Spinal cord (tissue), 10 donors: ENCODE measurements around the gene PKP4. TPM values are rescaled to one million over a fixed set of nuclear protein-coding genes. Genes with fewer than 3 reads are reported as not detected.

Experiments used
- DNase-seq, 6 donors: peaks; one replicate each; pipeline versions ENCODE4 v3.0.0 to v3.0.0-alpha.2; 2013 to 2015; ENCODE audit warnings: low spot score in 6 of 6, low read depth in 4 of 6
- H3K27ac ChIP-seq: one replicate; pipeline ENCODE4 v1.5.1; 2013; ENCODE audit warnings: low read depth, low read length, control low read depth
- H3K27me3 ChIP-seq: one replicate; pipeline ENCODE4 v1.6.1; 2013; ENCODE audit warnings: low read length; ENCODE audit not compliant: control insufficient read depth, insufficient read depth
- H3K36me3 ChIP-seq: one replicate; pipeline ENCODE4 v1.6.1; 2013; ENCODE audit warnings: low read length; ENCODE audit not compliant: control insufficient read depth, insufficient read depth
- H3K4me1 ChIP-seq: one replicate; pipeline ENCODE4 v1.6.1; 2013; ENCODE audit warnings: low read length; ENCODE audit not compliant: control insufficient read depth, insufficient read depth
- H3K4me3 ChIP-seq: one replicate; pipeline ENCODE4 v1.5.1; 2013; ENCODE audit warnings: low read depth, low read length, control low read depth
- H3K9me3 ChIP-seq: one replicate; pipeline ENCODE4 v1.6.1; 2013; ENCODE audit warnings: low read length; ENCODE audit not compliant: control insufficient read depth, insufficient read depth
- WGBS: methylation state at CpG from one replicate; pipeline ENCODE4 v1.1.5; 2013; ENCODE audit warnings: missing lambda C conversion rate; ENCODE audit not compliant: insufficient coverage; 5-methylcytosine and 5-hydroxymethylcytosine counted together
- polyA plus RNA-seq, 2 donors: library from polyadenylated mRNA; unstranded; fragments of 120-200 nt; gene quantifications; one replicate each; pipeline ENCODE4 v1.2.1, GENCODE V29; 2013; ENCODE audit not compliant: insufficient read length in 2 of 2
- total RNA-seq, 2 donors: library from RNA; depleted of rRNA in 1 of 2; stranded (reverse); fragments of 120-200 nt in 1 of 2; fragments of >200 nt in 1 of 2; gene quantifications; one replicate each; pipeline versions ENCODE4 v1.2.3 to v1.2.4, GENCODE V29; 2013 to 2014
- donor health status: healthy.

The PKP4 gene
- total and polyA plus RNA-seq, 4 donors: 98.6 to 135 (median 123) TPM

- no peaks in the 10 kb centered on the region for H3K36me3 ChIP-seq
- peaks cover 4% of the 10 kb centered on the region for H3K4me1 ChIP-seq
- no peaks in the 10 kb centered on the region for H3K9me3 ChIP-seq
- H3K27me3 ChIP-seq: no peaks in the 10 kb centered on the region
- no CpG with 5 or more reads among the region's 3 CpGs for WGBS
- H3K4me3 ChIP-seq: no peak overlapping the region
- DNase-seq: no peak
- H3K27ac ChIP-seq: no peak overlapping the region
These were observed 47.3 kb downstream of the PKP4 start for GRCh38 chr2:158504088-158504487.

GRCh38 chr2:158505448-158505934 lies 48.7 kb downstream of the PKP4 start:
- no peak for DNase-seq
- no peaks in the 10 kb centered on the region for H3K9me3 ChIP-seq
- no peaks in the 10 kb centered on the region for H3K27me3 ChIP-seq
- H3K27ac ChIP-seq: no peak overlapping the region
- 100% methylated on average over 2 of the region's 4 CpGs for WGBS
- H3K4me3 ChIP-seq: no peak overlapping the region
- H3K36me3 ChIP-seq: no peaks in the 10 kb centered on the region
- peaks cover 4% of the 10 kb centered on the region for H3K4me1 ChIP-seq

- DNase-seq: no peak
- Histone ChIP-seq H3K9me3 (no peaks in the 10 kb centered on the region), H3K36me3 (no peaks in the 10 kb centered on the region), H3K4me1 (peaks cover 5% of the 10 kb centered on the region), H3K27me3 (no peaks in the 10 kb centered on the region), H3K27ac (no peak overlapping the region), H3K4me3 (no peak overlapping the region)
- WGBS: 94% methylated on average over 4 of the region's 4 CpGs
These were observed 50.4 kb downstream of the PKP4 start for GRCh38 chr2:158507141-158507540.

- Histone ChIP-seq H3K36me3 (no peaks in the 10 kb centered on the region), H3K4me1 (peaks cover 5% of the 10 kb centered on the region), H3K9me3 (no peaks in the 10 kb centered on the region), H3K27me3 (no peaks in the 10 kb centered on the region), H3K27ac (no peak overlapping the region), H3K4me3 (no peak overlapping the region)
- 88% methylated on average over 2 of the region's 2 CpGs for WGBS
- no peak for DNase-seq
These were observed 50.9 kb downstream of the PKP4 start for GRCh38 chr2:158507679-158508078.

- H3K27me3 ChIP-seq: no peaks in the 10 kb centered on the region
- no peak for DNase-seq
- H3K36me3 ChIP-seq: no peaks in the 10 kb centered on the region
- H3K27ac ChIP-seq: peak overlapping the region; percentile 45
- H3K4me3 ChIP-seq: no peak overlapping the region
- 87% methylated on average over 2 of the region's 2 CpGs for WGBS
- H3K4me1 ChIP-seq: peaks cover 5% of the 10 kb centered on the region
- H3K9me3 ChIP-seq: no peaks in the 10 kb centered on the region
These were observed 53.4 kb downstream of the PKP4 start for GRCh38 chr2:158509928-158510797.

- Histone ChIP-seq H3K27me3 (no peaks in the 10 kb centered on the region), H3K9me3 (no peaks in the 10 kb centered on the region), H3K4me1 (peaks cover 5% of the 10 kb centered on the region), H3K36me3 (no peaks in the 10 kb centered on the region), H3K27ac (peak overlapping the region; percentile 4), H3K4me3 (no peak overlapping the region)
- WGBS: 98% methylated on average over 6 of the region's 8 CpGs
- DNase-seq: no peak
These were observed 54.1 kb downstream of the PKP4 start for GRCh38 chr2:158510887-158511286.

- H3K27ac ChIP-seq: no peak overlapping the region
- H3K36me3 ChIP-seq: no peaks in the 10 kb centered on the region
- H3K27me3 ChIP-seq: no peaks in the 10 kb centered on the region
- H3K4me3 ChIP-seq: no peak overlapping the region
- H3K4me1 ChIP-seq: peaks cover 5% of the 10 kb centered on the region
- no peaks in the 10 kb centered on the region for H3K9me3 ChIP-seq
- no peak for DNase-seq
These were observed 55.0 kb downstream of the PKP4 start for GRCh38 chr2:158511706-158512105.

- Histone ChIP-seq H3K4me3 (no peak overlapping the region), H3K36me3 (no peaks in the 10 kb centered on the region), H3K9me3 (no peaks in the 10 kb centered on the region), H3K27ac (no peak overlapping the region), H3K4me1 (peaks cover 5% of the 10 kb centered on the region), H3K27me3 (no peaks in the 10 kb centered on the region)
- DNase-seq: no peak
- WGBS: no CpG with 5 or more reads among the region's 1 CpG
These were observed 55.6 kb downstream of the PKP4 start for GRCh38 chr2:158512323-158512722.

GRCh38 chr2:158513841-158514240 lies 57.1 kb downstream of the PKP4 start:
- DNase-seq: peak in 1 of 6 donors; percentile 51

GRCh38 chr2:158518084-158518483 lies 61.3 kb downstream of the PKP4 start:
- 75% methylated on average over 3 of the region's 3 CpGs for WGBS
- Histone ChIP-seq H3K9me3 (no peaks in the 10 kb centered on the region), H3K4me1 (peaks cover 3% of the 10 kb centered on the region), H3K27me3 (no peaks in the 10 kb centered on the region), H3K36me3 (no peaks in the 10 kb centered on the region), H3K27ac (no peak overlapping the region), H3K4me3 (no peak overlapping the region)
- no peak for DNase-seq

More at GRCh38 chr2:158513841-158514240, 57.1 kb downstream of the PKP4 start:
- WGBS: no CpG with 5 or more reads among the region's 5 CpGs
- no peak overlapping the region for H3K4me3 ChIP-seq
- peaks cover 8% of the 10 kb centered on the region for H3K4me1 ChIP-seq
- no peaks in the 10 kb centered on the region for H3K36me3 ChIP-seq
- H3K9me3 ChIP-seq: no peaks in the 10 kb centered on the region
- H3K27me3 ChIP-seq: no peaks in the 10 kb centered on the region
- H3K27ac ChIP-seq: no peak overlapping the region
